Tibial nerve (tissue), 4 donors: ENCODE data around the gene CASTOR1. TPM values are rescaled to one million over a fixed set of nuclear protein-coding genes. Genes with fewer than 3 reads are reported as not detected.

Experiments
- DNase-seq, 2 donors: peaks; one replicate each; pipeline ENCODE4 v3.0.0-alpha.2; 2019; ENCODE audit warnings: low spot score in 2 of 2
- H3K27ac ChIP-seq, 4 donors: fragments of 200-600 bp; sonication (generic) in 3 of 4; one replicate each; pipeline ENCODE4 v1.5.1; 2017 to 2019; ENCODE audit warnings: mild to moderate bottlenecking in 1 of 4
- H3K27me3 ChIP-seq, 2 donors: fragments of 200-600 bp; sonication (generic) in 1 of 2; one replicate each; pipeline versions ENCODE4 v1.5.1 to v1.6.0; 2017 to 2019
- H3K36me3 ChIP-seq, 3 donors: fragments of 200-600 bp; sonication (generic); one replicate each; pipeline ENCODE4 v1.5.1; 2018 to 2019
- H3K4me1 ChIP-seq, 4 donors: fragments of 200-600 bp; sonication (generic) in 3 of 4; one replicate each; pipeline ENCODE4 v1.5.1; 2017 to 2019
- H3K4me3 ChIP-seq, 4 donors: fragments of 200-600 bp; sonication (generic) in 3 of 4; one replicate each; pipeline ENCODE4 v1.5.1; 2017 to 2019; ENCODE audit warnings: mild to moderate bottlenecking in 1 of 4, moderate library complexity in 1 of 4
- H3K9me3 ChIP-seq, 4 donors: fragments of 200-600 bp; sonication (generic) in 3 of 4; one replicate each; pipeline ENCODE4 v1.5.1; 2017 to 2019
- EP300 ChIP-seq, 2 donors: sonication (generic); formaldehyde crosslinking; IDR thresholded peaks; one replicate each; pipeline ENCODE4 v1.6.1; 2017; ENCODE audit warnings: antibody characterized with exemption in 2 of 2, mild to moderate bottlenecking in 1 of 2
- POLR2A ChIP-seq, 2 donors: fragments of 450-650 bp; IDR thresholded peaks; one replicate each; pipeline ENCODE4 v1.6.1; 2017; ENCODE audit warnings: antibody characterized with exemption in 2 of 2, mild to moderate bottlenecking in 2 of 2, moderate library complexity in 2 of 2
- WGBS, 2 donors: methylation state at CpG; one replicate each; pipeline ENCODE4 v1.1.5; 2018; 5-methylcytosine and 5-hydroxymethylcytosine counted together
- total RNA-seq, 4 donors: library from RNA; depleted of rRNA; stranded (reverse); fragments of >200 nt; gene quantifications; one replicate each; pipeline ENCODE4 v1.1.0, GENCODE V29; 2016
- TF ChIP-seq, protein P1 (sequence below), 5 experiments: fragments of 200-600 bp in 3 of 5; fragments of 450-650 bp in 2 of 5; sonication (generic) in 3 of 5; IDR thresholded peaks; one replicate each; pipeline ENCODE4 v1.5.1; 2016 to 2019; ENCODE audit warnings: antibody characterized with exemption in 5 of 5, mild to moderate bottlenecking in 3 of 5, moderate library complexity in 2 of 5

The CASTOR1 gene
- total RNA-seq, 4 donors from 2014 or later, result 38.7 to 57.9 (median 45.3) TPM

DNA sequence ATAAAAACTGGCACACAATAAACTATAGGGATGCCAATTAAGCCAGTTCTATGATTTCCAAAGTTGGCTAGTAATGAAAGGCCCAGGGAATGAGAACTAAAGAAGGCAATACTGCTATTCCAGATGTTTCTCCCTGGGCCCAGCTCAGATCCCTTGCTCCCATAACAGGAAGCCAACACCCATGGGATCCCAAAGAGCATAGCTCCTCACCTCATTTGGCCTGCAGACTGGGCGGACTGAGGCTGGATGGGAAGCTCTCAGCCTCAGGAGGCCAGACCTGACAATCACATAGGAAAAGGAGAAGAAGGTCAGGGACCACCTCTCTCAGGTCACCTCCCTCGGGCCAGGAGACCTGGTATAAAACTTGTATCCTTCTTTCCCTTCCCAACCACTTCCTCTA lies 32.2 kb upstream of the CASTOR1 start:
- no peak for DNase-seq
- peaks cover 0 to 95% (median 65%) of the 10 kb centered on the region in 4 donors for H3K4me1 ChIP-seq
- WGBS, 2 donors, result 59 to 70% methylated on average over 2 of the region's 2 CpGs
- H3K27ac ChIP-seq, result peak overlapping the region in 3 of 4 donors; percentile 18 to 39 (median 21)
- no peaks in the 10 kb centered on the region for H3K27me3 ChIP-seq
- TF ChIP-seq, protein P1, sequence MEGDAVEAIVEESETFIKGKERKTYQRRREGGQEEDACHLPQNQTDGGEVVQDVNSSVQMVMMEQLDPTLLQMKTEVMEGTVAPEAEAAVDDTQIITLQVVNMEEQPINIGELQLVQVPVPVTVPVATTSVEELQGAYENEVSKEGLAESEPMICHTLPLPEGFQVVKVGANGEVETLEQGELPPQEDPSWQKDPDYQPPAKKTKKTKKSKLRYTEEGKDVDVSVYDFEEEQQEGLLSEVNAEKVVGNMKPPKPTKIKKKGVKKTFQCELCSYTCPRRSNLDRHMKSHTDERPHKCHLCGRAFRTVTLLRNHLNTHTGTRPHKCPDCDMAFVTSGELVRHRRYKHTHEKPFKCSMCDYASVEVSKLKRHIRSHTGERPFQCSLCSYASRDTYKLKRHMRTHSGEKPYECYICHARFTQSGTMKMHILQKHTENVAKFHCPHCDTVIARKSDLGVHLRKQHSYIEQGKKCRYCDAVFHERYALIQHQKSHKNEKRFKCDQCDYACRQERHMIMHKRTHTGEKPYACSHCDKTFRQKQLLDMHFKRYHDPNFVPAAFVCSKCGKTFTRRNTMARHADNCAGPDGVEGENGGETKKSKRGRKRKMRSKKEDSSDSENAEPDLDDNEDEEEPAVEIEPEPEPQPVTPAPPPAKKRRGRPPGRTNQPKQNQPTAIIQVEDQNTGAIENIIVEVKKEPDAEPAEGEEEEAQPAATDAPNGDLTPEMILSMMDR (IDR thresholded peaks at IDR 0.05), result no peak
- TF ChIP-seq EP300 (IDR thresholded peaks at IDR 0.05), result no peak
- no peak for TF ChIP-seq POLR2A (IDR thresholded peaks at IDR 0.05)
- H3K9me3 ChIP-seq, result no peaks in the 10 kb centered on the region
- no peak overlapping the region for H3K4me3 ChIP-seq
- peaks cover 0 to 13% (median 0%) of the 10 kb centered on the region in 3 donors for H3K36me3 ChIP-seq

DNA sequence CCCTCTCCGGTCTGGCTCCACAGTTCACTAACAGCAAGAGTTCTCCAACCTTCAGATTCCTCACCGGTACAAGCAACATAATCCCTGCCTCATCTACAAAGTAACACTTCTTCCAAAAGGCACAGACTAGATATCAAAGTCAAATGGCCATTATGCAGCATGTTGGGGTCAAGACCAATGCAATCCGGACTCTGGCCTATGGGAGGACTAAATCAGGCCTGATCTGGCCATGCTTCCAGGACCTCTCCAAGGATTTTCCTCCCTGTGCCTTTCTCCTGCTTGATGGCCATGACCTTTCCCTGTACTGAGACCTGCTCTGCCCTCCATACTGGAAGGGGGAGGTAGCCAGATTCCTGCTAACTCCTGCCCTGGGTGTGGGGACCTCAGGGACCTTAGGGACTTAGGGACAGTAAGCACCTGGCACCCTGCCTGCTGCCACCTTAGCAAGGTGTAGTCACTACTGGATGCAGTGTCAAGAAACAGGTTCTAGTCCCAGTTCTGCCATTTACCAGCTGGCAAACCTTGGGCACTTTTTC lies 30.8 kb upstream of the CASTOR1 start:
- H3K4me1 ChIP-seq, result peaks cover 0 to 99% (median 66%) of the 10 kb centered on the region in 4 donors

DNA sequence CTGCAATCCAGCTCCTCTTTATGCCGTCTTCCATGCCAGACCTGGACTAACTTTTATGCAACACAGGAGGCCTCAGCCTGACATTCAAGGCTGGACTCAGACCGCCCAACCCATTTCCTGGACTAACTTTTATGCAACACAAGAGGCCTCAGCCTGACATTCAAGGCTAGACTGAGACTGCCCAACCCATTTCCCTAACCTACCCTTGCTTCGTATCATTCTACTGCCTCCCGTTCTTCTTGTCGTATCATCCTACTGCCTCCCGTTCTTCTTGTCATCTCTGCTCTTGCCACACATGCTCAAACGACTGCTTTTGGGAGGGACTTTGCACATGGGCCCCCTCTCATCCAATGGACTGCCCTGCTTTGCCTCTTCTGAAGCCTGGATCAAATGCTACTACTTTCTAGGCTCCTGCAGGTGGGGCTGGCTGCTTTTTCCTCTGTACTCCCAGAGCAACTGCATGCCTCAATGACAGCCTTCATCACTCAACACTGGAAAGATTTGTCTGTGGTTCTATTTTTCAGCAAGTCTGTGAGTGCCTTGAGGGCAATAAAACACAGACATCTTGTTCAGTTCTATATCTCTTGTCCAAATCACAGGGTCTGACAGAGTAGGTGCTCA lies 29.6 kb upstream of the CASTOR1 start:
- peaks cover 0 to 13% (median 0%) of the 10 kb centered on the region in 3 donors for H3K36me3 ChIP-seq
- no peak for DNase-seq
- H3K27ac ChIP-seq, result peak overlapping the region in 2 of 4 donors; percentile 55 to 56
- H3K9me3 ChIP-seq, result no peaks in the 10 kb centered on the region
- no peaks in the 10 kb centered on the region for H3K27me3 ChIP-seq
- H3K4me3 ChIP-seq, result no peak overlapping the region
- WGBS, 2 donors, result 63 to 69% methylated on average over 7 of the region's 7 CpGs
- TF ChIP-seq POLR2A (IDR thresholded peaks at IDR 0.05) (no peak), EP300 (IDR thresholded peaks at IDR 0.05) (no peak)
- TF ChIP-seq, protein P1 (IDR thresholded peaks at IDR 0.05), result no peak
- H3K4me1 ChIP-seq, result peaks cover 0 to 99% (median 61%) of the 10 kb centered on the region in 4 donors

More for the DNA sequence above, 30.8 kb upstream of the CASTOR1 start:
- DNase-seq, result no peak
- Histone ChIP-seq H3K4me3 (no peak overlapping the region), H3K9me3 (no peaks in the 10 kb centered on the region), H3K36me3 (peaks cover 0 to 13% (median 0%) of the 10 kb centered on the region in 3 donors), H3K27ac (peak overlapping the region in 1 of 4 donors; percentile 52), H3K27me3 (no peaks in the 10 kb centered on the region)
- TF ChIP-seq POLR2A (IDR thresholded peaks at IDR 0.05) (no peak), EP300 (IDR thresholded peaks at IDR 0.05) (no peak)
- TF ChIP-seq, protein P1 (IDR thresholded peaks at IDR 0.05), result no peak
- WGBS, 2 donors, result 77 to 84% methylated on average over 3 of the region's 3 CpGs

DNA sequence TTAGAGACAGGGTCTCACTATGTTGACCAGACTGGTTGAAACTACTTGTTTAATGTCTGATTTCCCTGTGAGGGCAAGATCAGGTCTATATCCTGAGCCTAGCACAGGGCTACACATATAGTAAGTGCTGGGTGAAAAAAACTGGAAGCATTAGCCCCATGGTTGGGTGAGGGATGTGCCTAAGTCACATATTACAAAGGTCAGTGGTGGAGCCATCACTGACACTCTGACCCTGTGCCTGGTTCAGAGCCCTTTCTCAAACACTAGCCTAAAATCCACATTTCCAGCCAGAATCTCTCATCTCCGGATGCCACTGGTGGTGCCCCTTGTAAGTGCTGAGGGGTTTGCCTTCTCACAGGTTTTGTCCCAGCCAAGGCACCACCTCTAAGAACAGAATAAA lies 28.5 kb upstream of the CASTOR1 start:
- Histone ChIP-seq H3K27ac (peak overlapping the region in 2 of 4 donors; percentile 55 to 56), H3K4me3 (no peak overlapping the region), H3K36me3 (peaks cover 0 to 13% (median 0%) of the 10 kb centered on the region in 3 donors), H3K9me3 (no peaks in the 10 kb centered on the region), H3K27me3 (no peaks in the 10 kb centered on the region), H3K4me1 (peaks cover 0 to 97% (median 60%) of the 10 kb centered on the region in 4 donors)
- WGBS, 2 donors, result 100% methylated on average over 1 of the region's 1 CpG; no CpG with 5 or more reads in 1 of the 2 donors
- no peak for DNase-seq
- TF ChIP-seq, protein P1 (IDR thresholded peaks at IDR 0.05), result no peak
- TF ChIP-seq EP300 (IDR thresholded peaks at IDR 0.05) (no peak), POLR2A (IDR thresholded peaks at IDR 0.05) (no peak)

DNA sequence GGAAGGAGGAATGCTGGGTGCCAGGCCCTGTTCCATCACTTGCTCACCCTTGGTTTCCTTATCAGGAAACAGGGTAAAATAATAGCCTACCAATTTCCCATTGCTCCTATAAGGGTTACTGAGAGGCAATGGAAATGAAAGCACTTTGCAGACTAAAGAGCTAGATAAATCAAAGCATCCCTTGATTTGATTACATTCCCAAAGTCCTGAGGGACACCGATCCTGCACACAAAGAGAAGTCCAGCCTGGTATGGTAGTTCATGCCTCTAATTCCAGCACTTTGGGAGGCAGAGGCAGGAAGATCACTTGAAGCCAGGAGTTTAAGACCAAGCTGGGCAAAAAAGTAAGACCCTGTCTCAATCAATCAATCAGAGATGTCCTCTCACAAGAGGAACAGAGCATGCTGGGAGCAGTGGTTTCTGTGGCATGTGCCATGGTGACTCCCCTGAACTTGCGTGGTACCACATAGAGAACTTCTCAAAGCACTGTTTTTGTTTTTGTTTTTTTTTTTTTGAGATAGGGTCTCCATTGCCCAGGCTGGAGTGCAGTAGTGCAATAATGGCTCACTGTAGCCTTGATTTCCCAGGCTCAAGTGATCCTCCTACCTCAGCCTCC lies 26.8 kb upstream of the CASTOR1 start:
- WGBS, 2 donors, result 63 to 76% methylated on average over 2 of the region's 2 CpGs
- TF ChIP-seq, protein P1 (IDR thresholded peaks at IDR 0.05), result no peak
- TF ChIP-seq EP300 (IDR thresholded peaks at IDR 0.05), result no peak
- TF ChIP-seq POLR2A (IDR thresholded peaks at IDR 0.05), result no peak
- no peak for DNase-seq
- H3K36me3 ChIP-seq, result peaks cover 0 to 11% (median 0%) of the 10 kb centered on the region in 3 donors
- peak overlapping the region in 1 of 4 donors; percentile 37 for H3K27ac ChIP-seq
- H3K27me3 ChIP-seq, result no peaks in the 10 kb centered on the region
- peaks cover 0 to 97% (median 68%) of the 10 kb centered on the region in 4 donors for H3K4me1 ChIP-seq
- H3K9me3 ChIP-seq, result no peaks in the 10 kb centered on the region
- no peak overlapping the region for H3K4me3 ChIP-seq
